OCI-LY1 (cell line): ENCODE data around the gene NRP2.

Experiments
- EZH2 ChIP-seq: fragments of 200-600 bp; sonication (generic), shearing (Covaris generic); IDR thresholded peaks from 2 replicates; pipeline ENCODE4 v1.8.0; 2017; ENCODE audit warnings: borderline replicate concordance, mixed run types, mild to moderate bottlenecking, antibody characterized with exemption, low read length, moderate library complexity, mixed read lengths
- TF ChIP-seq, protein P1 (sequence below): fragments of 200-600 bp; sonication (generic), shearing (Covaris generic); IDR thresholded peaks from 2 replicates; pipeline ENCODE4 v1.5.1; 2017; ENCODE audit warnings: mild to moderate bottlenecking, antibody characterized with exemption, low read length, moderate library complexity, mixed read lengths

DNA sequence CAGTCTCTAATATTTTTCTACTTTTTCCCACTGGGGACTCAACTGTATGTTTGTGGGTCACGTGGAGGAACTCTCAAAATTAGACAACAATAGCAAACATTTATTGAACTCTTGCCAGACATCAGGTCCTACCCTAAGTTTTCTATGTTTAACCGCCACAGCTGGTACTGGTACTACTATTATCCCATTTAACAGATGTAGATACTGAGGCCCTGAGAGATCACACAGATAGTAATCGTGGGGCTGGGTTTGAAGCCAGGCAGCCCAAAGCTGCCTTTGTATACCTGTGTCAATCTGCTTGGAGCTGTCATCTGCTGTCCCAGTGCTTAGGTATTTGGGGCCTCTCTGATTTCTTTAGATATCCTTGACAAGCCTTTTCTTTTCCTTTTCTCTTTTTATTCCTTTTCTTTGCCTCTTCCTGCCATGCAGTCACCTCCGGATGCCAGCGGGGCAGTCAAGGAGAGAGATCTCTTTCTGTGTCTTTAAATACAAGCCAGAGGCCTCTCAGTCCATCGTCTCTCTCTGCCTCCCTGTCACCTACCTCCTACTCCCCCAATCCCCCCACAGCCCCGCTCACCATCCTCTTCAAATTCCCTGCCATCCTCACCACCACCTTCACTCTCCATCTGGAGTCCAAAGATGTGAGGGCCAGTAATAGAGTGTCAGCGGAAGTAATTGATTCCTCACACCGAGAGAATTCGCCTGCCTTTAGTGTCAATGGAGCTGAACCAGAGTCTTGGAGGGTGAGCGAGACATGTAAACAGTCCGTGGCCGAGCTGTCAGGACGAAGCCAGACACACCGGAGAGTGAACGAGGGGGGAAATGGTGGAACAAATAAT, 23.4 kb downstream of the NRP2 start:
- TF ChIP-seq, protein P1, sequence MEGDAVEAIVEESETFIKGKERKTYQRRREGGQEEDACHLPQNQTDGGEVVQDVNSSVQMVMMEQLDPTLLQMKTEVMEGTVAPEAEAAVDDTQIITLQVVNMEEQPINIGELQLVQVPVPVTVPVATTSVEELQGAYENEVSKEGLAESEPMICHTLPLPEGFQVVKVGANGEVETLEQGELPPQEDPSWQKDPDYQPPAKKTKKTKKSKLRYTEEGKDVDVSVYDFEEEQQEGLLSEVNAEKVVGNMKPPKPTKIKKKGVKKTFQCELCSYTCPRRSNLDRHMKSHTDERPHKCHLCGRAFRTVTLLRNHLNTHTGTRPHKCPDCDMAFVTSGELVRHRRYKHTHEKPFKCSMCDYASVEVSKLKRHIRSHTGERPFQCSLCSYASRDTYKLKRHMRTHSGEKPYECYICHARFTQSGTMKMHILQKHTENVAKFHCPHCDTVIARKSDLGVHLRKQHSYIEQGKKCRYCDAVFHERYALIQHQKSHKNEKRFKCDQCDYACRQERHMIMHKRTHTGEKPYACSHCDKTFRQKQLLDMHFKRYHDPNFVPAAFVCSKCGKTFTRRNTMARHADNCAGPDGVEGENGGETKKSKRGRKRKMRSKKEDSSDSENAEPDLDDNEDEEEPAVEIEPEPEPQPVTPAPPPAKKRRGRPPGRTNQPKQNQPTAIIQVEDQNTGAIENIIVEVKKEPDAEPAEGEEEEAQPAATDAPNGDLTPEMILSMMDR, result no peak
- no peak for TF ChIP-seq EZH2
